DND-41 (cell line): ENCODE results near the gene CUL4B.

Source experiments
- ATAC-seq: fragments of 200-7000 bp; cut with Tn5 transposase; 3 replicates; pipeline ENCODE4 v1.9.1; 2021; ENCODE audit warnings: low read depth; ENCODE audit not compliant: insufficient read depth
- DNase-seq: peaks from one replicate; pipeline ENCODE4 v3.0.0-alpha.2; 2020
- H2AFZ ChIP-seq: 2 replicates; pipeline ENCODE4 v1.6.0; 2012; ENCODE audit warnings: low read depth, low read length
- H3K27ac ChIP-seq: 2 replicates; pipeline ENCODE4 v1.5.1; 2012; ENCODE audit warnings: low read length, inconsistent platforms
- H3K27me3 ChIP-seq: fragments of 200-600 bp; sonication (generic); 2 replicates; pipeline ENCODE4 v1.6.0; 2012; ENCODE audit warnings: low read length, mild to moderate bottlenecking, inconsistent platforms; ENCODE audit not compliant: insufficient read depth, poor library complexity
- H3K36me3 ChIP-seq: 2 replicates; pipeline ENCODE4 v1.5.1; 2012; ENCODE audit warnings: low read length, inconsistent platforms; ENCODE audit not compliant: insufficient read depth
- H3K4me1 ChIP-seq: 2 replicates; pipeline ENCODE4 v1.5.1; 2012; ENCODE audit warnings: mild to moderate bottlenecking, low read length; ENCODE audit not compliant: insufficient read depth
- H3K4me2 ChIP-seq: 2 replicates; pipeline ENCODE4 v1.6.0; 2012; ENCODE audit warnings: mild to moderate bottlenecking, moderate library complexity, low read length, inconsistent platforms; ENCODE audit not compliant: insufficient read depth
- H3K4me3 ChIP-seq, 2 experiments: fragments of 200-600 bp in 1 of 2; shearing (Covaris generic) in 1 of 2; 2 replicates each; pipeline ENCODE4 v1.5.1; 2012 to 2016; ENCODE audit warnings: inconsistent platforms in 2 of 2, low read length in 2 of 2, mild to moderate bottlenecking in 2 of 2, low read depth in 1 of 2, moderate library complexity in 1 of 2
- H3K79me2 ChIP-seq: 2 replicates; pipeline ENCODE4 v1.6.0; 2012; ENCODE audit warnings: low read length, inconsistent platforms; ENCODE audit not compliant: insufficient read depth
- H3K9ac ChIP-seq: 2 replicates; pipeline ENCODE4 v1.6.0; 2012; ENCODE audit warnings: low read depth, mild to moderate bottlenecking, inconsistent platforms, low read length, moderate library complexity
- H3K9me3 ChIP-seq: 2 replicates; pipeline ENCODE4 v1.5.1; 2012; ENCODE audit warnings: low read length, moderate library complexity, mild to moderate bottlenecking, inconsistent platforms; ENCODE audit not compliant: insufficient read depth, severe bottlenecking
- H4K20me1 ChIP-seq: 2 replicates; pipeline ENCODE4 v1.6.0; 2012; ENCODE audit warnings: low read length; ENCODE audit not compliant: insufficient read depth
- CTCF ChIP-seq: IDR thresholded peaks from 2 replicates; pipeline ENCODE4 v1.5.1; 2012; ENCODE audit warnings: borderline replicate concordance, low read length, moderate library complexity, mild to moderate bottlenecking; ENCODE audit not compliant: poor library complexity, severe bottlenecking; ENCODE audit errors: extremely low read depth
- EZH2 ChIP-seq: IDR thresholded peaks from 3 replicates; pipeline ENCODE4 v1.6.1; 2012; ENCODE audit warnings: borderline replicate concordance, low read depth, mild to moderate bottlenecking, moderate library complexity, low read length, inconsistent platforms; ENCODE audit not compliant: severe bottlenecking

Gene CUL4B

GRCh38 chrX:120536061-120536460 lies 24.7 kb downstream of the CUL4B start:
- no peaks in the 10 kb centered on the region for H3K27me3 ChIP-seq
- H3K9me3 ChIP-seq = no peaks in the 10 kb centered on the region
- TF ChIP-seq CTCF (no peak), EZH2 (no peak)
- H3K4me2 ChIP-seq = no peak overlapping the region
- no peak overlapping the region for H3K4me3 ChIP-seq
- DNase-seq (no peak), ATAC-seq (no peak)
- no peak overlapping the region for H2AFZ ChIP-seq
- no peaks in the 10 kb centered on the region for H3K79me2 ChIP-seq
- peaks cover 72% of the 10 kb centered on the region for H3K36me3 ChIP-seq
- H4K20me1 ChIP-seq = no peaks in the 10 kb centered on the region
- H3K9ac ChIP-seq = no peak overlapping the region
- H3K27ac ChIP-seq = no peak overlapping the region
- no peaks in the 10 kb centered on the region for H3K4me1 ChIP-seq

- Histone ChIP-seq H3K9me3 (no peaks in the 10 kb centered on the region), H2AFZ (no peak overlapping the region), H4K20me1 (no peaks in the 10 kb centered on the region), H3K9ac (no peak overlapping the region), H3K36me3 (peaks cover 64% of the 10 kb centered on the region), H3K4me3 (no peak overlapping the region), H3K4me2 (no peak overlapping the region), H3K4me1 (no peaks in the 10 kb centered on the region), H3K27me3 (no peaks in the 10 kb centered on the region), H3K79me2 (no peaks in the 10 kb centered on the region), H3K27ac (no peak overlapping the region)
- TF ChIP-seq EZH2 (no peak), CTCF (no peak)
- DNase-seq (no peak), ATAC-seq (no peak)
Observed at GRCh38 chrX:120534413-120535205, 26.2 kb downstream of the CUL4B start.

- H3K27ac ChIP-seq = no peak overlapping the region
- no peak overlapping the region for H2AFZ ChIP-seq
- ATAC-seq = no peak
- no peaks in the 10 kb centered on the region for H3K4me1 ChIP-seq
- DNase-seq = no peak
- H3K9me3 ChIP-seq = no peaks in the 10 kb centered on the region
- H3K9ac ChIP-seq = no peak overlapping the region
- peak; percentile 8 for TF ChIP-seq CTCF
- no peak for TF ChIP-seq EZH2
- no peak overlapping the region for H3K4me2 ChIP-seq
- no peaks in the 10 kb centered on the region for H4K20me1 ChIP-seq
- H3K4me3 ChIP-seq = no peak overlapping the region
- H3K27me3 ChIP-seq = no peaks in the 10 kb centered on the region
- H3K36me3 ChIP-seq = peaks cover 9% of the 10 kb centered on the region; the same call in 1 of the 2 replicates
- no peaks in the 10 kb centered on the region for H3K79me2 ChIP-seq
Observed at GRCh38 chrX:120522820-120523219, 37.9 kb downstream of the CUL4B start.
